Osteocyte (in vitro differentiated cells): Measurements from ENCODE around the gene LTK. TPM values are rescaled to one million over a fixed set of nuclear protein-coding genes. Genes with fewer than 3 reads are reported as not detected.

ENCODE experiments used
- DNase-seq: peaks from one replicate; pipeline ENCODE4 v3.0.0; 2021; ENCODE audit warnings: mixed read lengths; ENCODE audit not compliant: unreplicated experiment; ENCODE audit errors: extremely low spot score
- H3K27ac Mint-ChIP-seq: one replicate; pipeline ENCODE4 v1.8.0; 2021; ENCODE audit warnings: mild to moderate bottlenecking, mixed read lengths; ENCODE audit not compliant: unreplicated experiment
- H3K27me3 Mint-ChIP-seq: one replicate; pipeline ENCODE4 v1.8.0; 2021; ENCODE audit warnings: mixed read lengths; ENCODE audit not compliant: unreplicated experiment
- H3K36me3 Mint-ChIP-seq: one replicate; pipeline ENCODE4 v1.8.0; 2021; ENCODE audit warnings: mixed read lengths; ENCODE audit not compliant: unreplicated experiment
- H3K4me1 Mint-ChIP-seq: one replicate; pipeline ENCODE4 v1.8.0; 2021; ENCODE audit warnings: mixed read lengths; ENCODE audit not compliant: unreplicated experiment
- H3K4me3 Mint-ChIP-seq: one replicate; pipeline ENCODE4 v1.8.0; 2021; ENCODE audit warnings: mild to moderate bottlenecking, moderate library complexity, mixed read lengths; ENCODE audit not compliant: unreplicated experiment
- H3K9me3 Mint-ChIP-seq: one replicate; pipeline ENCODE4 v1.8.0; 2021; ENCODE audit warnings: mixed read lengths; ENCODE audit not compliant: unreplicated experiment
- CTCF ChIP-seq: fragments of 200-600 bp; sonication (generic); IDR thresholded peaks from 2 replicates; pipeline ENCODE4 v1.5.0; 2021; ENCODE audit warnings: antibody characterized with exemption, mild to moderate bottlenecking, moderate library complexity
- total RNA-seq: library from RNA; stranded (reverse); gene quantifications from 2 replicates; pipeline ENCODE4 v1.2.1, GENCODE V29; 2021

Gene LTK
- total RNA-seq, 1 donor from 2014 or later = 0.91 TPM

- peaks cover 2% of the 10 kb centered on the region for H3K36me3 Mint-ChIP-seq
- no peaks in the 10 kb centered on the region for H3K9me3 Mint-ChIP-seq
- H3K27me3 Mint-ChIP-seq = peaks cover 7% of the 10 kb centered on the region
- no peak overlapping the region for H3K27ac Mint-ChIP-seq
- H3K4me1 Mint-ChIP-seq = peaks cover 13% of the 10 kb centered on the region
- no peak for TF ChIP-seq CTCF
- no peak for DNase-seq
- no peak overlapping the region for H3K4me3 Mint-ChIP-seq
Observed at GRCh38 chr15:41489641-41490040, 24.0 kb downstream of the LTK start.

- H3K27me3 Mint-ChIP-seq = peaks cover 5% of the 10 kb centered on the region
- H3K27ac Mint-ChIP-seq = no peak overlapping the region
- no peak for TF ChIP-seq CTCF
- H3K4me1 Mint-ChIP-seq = peaks cover 11% of the 10 kb centered on the region
- no peak for DNase-seq
- H3K9me3 Mint-ChIP-seq = no peaks in the 10 kb centered on the region
- H3K4me3 Mint-ChIP-seq = no peak overlapping the region
- H3K36me3 Mint-ChIP-seq = peaks cover 11% of the 10 kb centered on the region
Observed at GRCh38 chr15:41487802-41488201, 25.8 kb downstream of the LTK start.

- peaks cover 6% of the 10 kb centered on the region for H3K4me1 Mint-ChIP-seq
- peaks cover 15% of the 10 kb centered on the region for H3K36me3 Mint-ChIP-seq
- DNase-seq = no peak
- no peak overlapping the region for H3K27ac Mint-ChIP-seq
- no peak overlapping the region for H3K4me3 Mint-ChIP-seq
- H3K27me3 Mint-ChIP-seq = peaks cover 5% of the 10 kb centered on the region
- no peak for TF ChIP-seq CTCF
- no peaks in the 10 kb centered on the region for H3K9me3 Mint-ChIP-seq
Observed at GRCh38 chr15:41487381-41487780, 26.2 kb downstream of the LTK start.

GRCh38 chr15:41486286-41486685, 27.3 kb downstream of the LTK start:
- H3K27me3 Mint-ChIP-seq = no peaks in the 10 kb centered on the region
- DNase-seq = no peak

More at GRCh38 chr15:41486286-41486685, 27.3 kb downstream of the LTK start:
- peaks cover 6% of the 10 kb centered on the region for H3K4me1 Mint-ChIP-seq
- H3K27ac Mint-ChIP-seq = no peak overlapping the region
- H3K9me3 Mint-ChIP-seq = no peaks in the 10 kb centered on the region
- H3K4me3 Mint-ChIP-seq = no peak overlapping the region
- peaks cover 20% of the 10 kb centered on the region for H3K36me3 Mint-ChIP-seq
- no peak for TF ChIP-seq CTCF
